Uterus (tissue), 4 donors: ENCODE measurements around the gene CLDN16. TPM values are rescaled to one million over a fixed set of nuclear protein-coding genes. Genes with fewer than 3 reads are reported as not detected.

Source experiments
- DNase-seq, 2 donors: peaks; one replicate each; pipeline ENCODE4 v3.0.0-alpha.2; 2019 to 2020
- H3K27ac ChIP-seq, 2 donors: fragments of 200-600 bp; sonication (generic); 1 replicate in 1 of 2; 2 replicates in 1 of 2; pipeline ENCODE4 v1.5.1; 2016 to 2018
- H3K27me3 ChIP-seq, 2 donors: fragments of 200-600 bp; sonication (generic); one replicate each; pipeline ENCODE4 v1.5.1; 2018 to 2019; ENCODE audit warnings: control low read depth in 1 of 2
- H3K36me3 ChIP-seq, 2 donors: fragments of 200-600 bp; sonication (generic); one replicate each; pipeline ENCODE4 v1.5.1; 2019; ENCODE audit warnings: control low read depth in 1 of 2
- H3K4me1 ChIP-seq, 2 donors: fragments of 200-600 bp; sonication (generic); one replicate each; pipeline ENCODE4 v1.5.1; 2018 to 2019; ENCODE audit warnings: control low read depth in 1 of 2
- H3K4me3 ChIP-seq, 2 donors: fragments of 200-600 bp; sonication (generic); 1 replicate in 1 of 2; 2 replicates in 1 of 2; pipeline ENCODE4 v1.5.1; 2018 to 2019; ENCODE audit warnings: mild to moderate bottlenecking in 1 of 2
- H3K9me3 ChIP-seq, 2 donors: fragments of 200-600 bp; sonication (generic); one replicate each; pipeline ENCODE4 v1.5.1; 2019; ENCODE audit warnings: control low read depth in 1 of 2
- CTCF ChIP-seq, 4 experiments: fragments of 200-600 bp in 2 of 4; fragments of 450-650 bp in 2 of 4; sonication (generic) in 2 of 4; IDR thresholded peaks; one replicate each; pipeline ENCODE4 v1.5.1; 2016 to 2019; ENCODE audit warnings: antibody characterized with exemption in 4 of 4, mild to moderate bottlenecking in 2 of 4, moderate library complexity in 1 of 4
- POLR2A ChIP-seq, 2 donors: fragments of 450-650 bp; IDR thresholded peaks; one replicate each; pipeline ENCODE4 v1.6.1; 2016; ENCODE audit warnings: antibody characterized with exemption in 2 of 2, mild to moderate bottlenecking in 1 of 2, moderate library complexity in 1 of 2
- intact Hi-C: fragments of 100-400 bp; cut with DNase I; formaldehyde crosslinking; loops from one replicate; pipeline ENCODE4 v1.15.1; 2023; ENCODE audit warnings: low total_unique reads
- total RNA-seq, 4 donors: library from RNA; depleted of rRNA in 3 of 4; stranded (reverse); fragments of >200 nt in 3 of 4; gene quantifications; one replicate each; pipeline versions ENCODE4 v1.1.0 to v1.2.4, GENCODE V29; 2014 to 2023
- donor health status: DM: yes; HTN: yes; CAD: no.

CLDN16 gene
- total RNA-seq, 4 donors from 2014 or later = 0.07 to 0.58 TPM; not detected in 2

- Histone ChIP-seq H3K36me3 (no peaks in the 10 kb centered on the region), H3K4me3 (no peak overlapping the region), H3K9me3 (no peaks in the 10 kb centered on the region), H3K27ac (no peak overlapping the region), H3K27me3 (no peaks in the 10 kb centered on the region), H3K4me1 (peaks cover 0 to 3% of the 10 kb centered on the region in 2 donors)
- intact Hi-C loops = no loop called here
- no peak for DNase-seq
- no peak for TF ChIP-seq CTCF (IDR thresholded peaks at IDR 0.05)
- no peak for TF ChIP-seq POLR2A (IDR thresholded peaks at IDR 0.05)
Observed at GRCh38 chr3:190375246-190375645, 12.7 kb upstream of the CLDN16 start.

- Histone ChIP-seq H3K9me3 (no peaks in the 10 kb centered on the region), H3K4me1 (peaks cover 0 to 3% of the 10 kb centered on the region in 2 donors), H3K36me3 (no peaks in the 10 kb centered on the region), H3K27ac (no peak overlapping the region), H3K4me3 (no peak overlapping the region), H3K27me3 (no peaks in the 10 kb centered on the region)
- no peak for DNase-seq
- TF ChIP-seq POLR2A (IDR thresholded peaks at IDR 0.05) (no peak), CTCF (IDR thresholded peaks at IDR 0.05) (no peak)
- intact Hi-C loops = no loop called here
Observed at GRCh38 chr3:190375671-190376070, 12.3 kb upstream of the CLDN16 start.

GRCh38 chr3:190378240-190378891 is 9.6 kb upstream of the CLDN16 start:
- Histone ChIP-seq H3K4me1 (peaks cover 0 to 9% of the 10 kb centered on the region in 2 donors), H3K9me3 (no peaks in the 10 kb centered on the region), H3K4me3 (no peak overlapping the region), H3K27me3 (no peaks in the 10 kb centered on the region), H3K36me3 (no peaks in the 10 kb centered on the region), H3K27ac (peak overlapping the region in 1 of 2 donors; percentile 54)
- no peak for TF ChIP-seq POLR2A (IDR thresholded peaks at IDR 0.05)
- TF ChIP-seq CTCF (IDR thresholded peaks at IDR 0.05) = no peak
- peak; percentile 29 to 42 for DNase-seq
- intact Hi-C loops = no loop called here

GRCh38 chr3:190380184-190380583 is 7.8 kb upstream of the CLDN16 start:
- no peak overlapping the region for H3K27ac ChIP-seq
- intact Hi-C loops = no loop called here
- H3K4me1 ChIP-seq = peaks cover 0 to 9% of the 10 kb centered on the region in 2 donors
- no peak for DNase-seq
- no peaks in the 10 kb centered on the region for H3K36me3 ChIP-seq
- H3K4me3 ChIP-seq = no peak overlapping the region
- H3K27me3 ChIP-seq = no peaks in the 10 kb centered on the region
- H3K9me3 ChIP-seq = no peaks in the 10 kb centered on the region
- TF ChIP-seq CTCF (IDR thresholded peaks at IDR 0.05) = no peak
- TF ChIP-seq POLR2A (IDR thresholded peaks at IDR 0.05) = no peak

- Histone ChIP-seq H3K27me3 (no peaks in the 10 kb centered on the region), H3K27ac (peak overlapping the region; percentile 11 to 56), H3K36me3 (no peaks in the 10 kb centered on the region), H3K4me3 (no peak overlapping the region), H3K9me3 (no peaks in the 10 kb centered on the region), H3K4me1 (peaks cover 0 to 9% of the 10 kb centered on the region in 2 donors)
- no peak for DNase-seq
- TF ChIP-seq CTCF (IDR thresholded peaks at IDR 0.05) = no peak
- TF ChIP-seq POLR2A (IDR thresholded peaks at IDR 0.05) = no peak
- intact Hi-C loops = no loop called here
Observed at GRCh38 chr3:190381441-190381840, 6.5 kb upstream of the CLDN16 start.
